ENCODE data around the gene XYLT1.

DNA sequence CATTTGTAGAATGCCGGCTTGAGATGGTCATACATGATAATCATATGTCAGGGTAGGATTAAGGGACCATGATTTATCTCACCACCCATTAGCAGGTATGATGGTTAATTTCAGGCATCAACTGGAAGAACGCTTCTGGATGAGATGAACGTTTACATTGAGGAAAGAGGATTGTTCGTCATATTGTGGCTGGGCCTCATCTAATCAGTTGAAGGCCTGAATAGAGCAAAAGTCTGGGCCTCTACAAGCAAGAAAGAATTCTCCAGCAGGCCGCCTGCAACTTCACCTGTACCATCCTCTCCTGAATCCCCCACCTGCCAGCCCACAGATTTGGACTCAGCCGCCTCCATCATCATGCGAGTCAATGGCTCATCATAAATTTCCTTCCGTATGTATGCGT is 30.6 kb upstream of the XYLT1 start:
- TF ChIP-seq SRSF1 (IDR thresholded peaks at IDR 0.05; ENCODE audit: low read depth, low read length) (no peak), MCM5 (IDR thresholded peaks at IDR 0.05; ENCODE audit: low read depth) (no peak), NFE2 (IDR thresholded peaks at IDR 0.05; ENCODE audit: low read depth) (no peak), MXI1 (IDR thresholded peaks at IDR 0.05; ENCODE audit: low read depth, low read length) (no peak), BHLHE40 (IDR thresholded peaks at IDR 0.05; ENCODE audit: low read length) (no peak), SREBF2 (CRISPR knock-in tag; IDR thresholded peaks at IDR 0.05) (no peak), ZBTB7A (IDR thresholded peaks at IDR 0.05; ENCODE audit: borderline replicate concordance, control insufficient read depth, low read depth, low read length) (no peak)

Data from K562 (cell line).